ENCODE results near the gene TXLNA.

TXLNA gene

GRCh38 chr1:32172621-32173245 is 6.7 kb upstream of the TXLNA start:
- FAIRE-seq (no peak), DNase-seq (ENCODE audit: insufficient read length, low spot score) (no peak)
- TF ChIP-seq POLR2A (IDR thresholded peaks at IDR 0.05; ENCODE audit: low read depth, low read length) = no peak

GRCh38 chr1:32178380-32179192 is 889 bp upstream of the TXLNA start:
- FAIRE-seq = no peak
- no peak for DNase-seq (ENCODE audit: insufficient read length, low spot score)
- TF ChIP-seq POLR2A (IDR thresholded peaks at IDR 0.05; ENCODE audit: low read depth, low read length) = no peak

- TF ChIP-seq POLR2A (IDR thresholded peaks at IDR 0.05; ENCODE audit: low read depth, low read length) = no peak
- FAIRE-seq = no peak
These were observed 357 bp upstream of the TXLNA start for GRCh38 chr1:32179193-32179442.

GRCh38 chr1:32180186-32181060 is 948 bp downstream of the TXLNA start:
- no peak for TF ChIP-seq POLR2A (IDR thresholded peaks at IDR 0.05; ENCODE audit: low read depth, low read length)
- FAIRE-seq (no peak), DNase-seq (ENCODE audit: insufficient read length, low spot score) (peak; percentile 63)

More at GRCh38 chr1:32179193-32179442, 357 bp upstream of the TXLNA start:
- DNase-seq (ENCODE audit: insufficient read length, low spot score) = no peak

GRCh38 chr1:32181065-32181464 is 1.6 kb downstream of the TXLNA start:
- no peak for FAIRE-seq
- no peak for DNase-seq (ENCODE audit: insufficient read length, low spot score)
- no peak for TF ChIP-seq POLR2A (IDR thresholded peaks at IDR 0.05; ENCODE audit: low read depth, low read length)

GRCh38 chr1:32181563-32181962 is 2.1 kb downstream of the TXLNA start:
- no peak for DNase-seq (ENCODE audit: insufficient read length, low spot score)
- TF ChIP-seq POLR2A (IDR thresholded peaks at IDR 0.05; ENCODE audit: low read depth, low read length) = no peak
- no peak for FAIRE-seq

- FAIRE-seq (no peak), DNase-seq (ENCODE audit: insufficient read length, low spot score) (no peak)
- no peak for TF ChIP-seq POLR2A (IDR thresholded peaks at IDR 0.05; ENCODE audit: low read depth, low read length)
These were observed 2.6 kb downstream of the TXLNA start for GRCh38 chr1:32182060-32182459.

GRCh38 chr1:32184650-32185049 is 5.2 kb downstream of the TXLNA start:
- TF ChIP-seq POLR2A (IDR thresholded peaks at IDR 0.05; ENCODE audit: low read depth, low read length) = no peak
- DNase-seq (ENCODE audit: insufficient read length, low spot score) = no peak
- FAIRE-seq = no peak

- DNase-seq (ENCODE audit: insufficient read length, low spot score) (no peak), FAIRE-seq (no peak)
- TF ChIP-seq POLR2A (IDR thresholded peaks at IDR 0.05; ENCODE audit: low read depth, low read length) = no peak
These were observed 6.6 kb downstream of the TXLNA start for GRCh38 chr1:32186077-32186476.

- no peak for FAIRE-seq
- TF ChIP-seq POLR2A (IDR thresholded peaks at IDR 0.05; ENCODE audit: low read depth, low read length) = no peak
- DNase-seq (ENCODE audit: insufficient read length, low spot score) = no peak
These were observed 7.0 kb downstream of the TXLNA start for GRCh38 chr1:32186491-32186890.

- FAIRE-seq (no peak), DNase-seq (ENCODE audit: insufficient read length, low spot score) (no peak)
- TF ChIP-seq POLR2A (IDR thresholded peaks at IDR 0.05; ENCODE audit: low read depth, low read length) = no peak
These were observed 8.4 kb downstream of the TXLNA start for GRCh38 chr1:32187850-32188249.

GRCh38 chr1:32192220-32192948 is 12.9 kb downstream of the TXLNA start:
- FAIRE-seq = no peak
- DNase-seq (ENCODE audit: insufficient read length, low spot score) = no peak
- TF ChIP-seq POLR2A (IDR thresholded peaks at IDR 0.05; ENCODE audit: low read depth, low read length) = no peak

GRCh38 chr1:32194984-32195383 is 15.5 kb downstream of the TXLNA start:
- DNase-seq (ENCODE audit: insufficient read length, low spot score) (no peak), FAIRE-seq (no peak)
- no peak for TF ChIP-seq POLR2A (IDR thresholded peaks at IDR 0.05; ENCODE audit: low read depth, low read length)

- TF ChIP-seq POLR2A (IDR thresholded peaks at IDR 0.05; ENCODE audit: low read depth, low read length) = no peak
- DNase-seq (ENCODE audit: insufficient read length, low spot score) (no peak), FAIRE-seq (no peak)
These were observed 16.1 kb downstream of the TXLNA start for GRCh38 chr1:32195531-32195930.

Measured in H54 (cell line).